D721Med (cell line): ENCODE measurements around the gene OPCML.

Experiments used
- DNase-seq: peaks from one replicate; pipeline ENCODE4 v3.0.0; 2011; ENCODE audit warnings: low spot score; ENCODE audit not compliant: insufficient read length
- FAIRE-seq: peaks from 2 replicates; lab custom pipeline; 2011; peaks lifted over from hg19 to GRCh38; lab: Jason Lieb, UNC
- TF ChIP-seq, protein P1 (sequence below): IDR thresholded peaks from 2 replicates; pipeline ENCODE4 v1.5.1; 2012; ENCODE audit warnings: mild to moderate bottlenecking, control low read depth; ENCODE audit not compliant: insufficient read depth; ENCODE audit errors: missing control alignments

Gene OPCML

DNA sequence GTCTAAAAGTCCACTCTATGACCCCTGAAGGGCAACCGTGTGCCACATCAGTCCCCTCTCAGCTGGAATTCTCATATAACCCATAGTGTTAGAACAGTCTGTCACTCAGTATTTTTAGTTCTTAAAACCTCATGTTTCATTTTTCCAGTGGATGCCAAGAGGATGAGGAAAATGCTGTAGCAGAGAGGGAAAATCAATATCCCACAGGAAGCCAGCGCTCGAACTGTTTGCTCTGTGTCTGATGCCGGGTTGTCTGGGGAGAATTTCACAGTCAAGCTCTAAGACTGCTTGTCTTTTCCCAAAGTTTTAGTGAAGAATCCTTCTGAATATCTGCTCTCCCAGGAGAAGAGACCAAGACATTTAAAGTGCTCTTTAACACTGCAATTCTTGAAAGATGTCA lies 360.9 kb downstream of the OPCML start:
- TF ChIP-seq, protein P1, sequence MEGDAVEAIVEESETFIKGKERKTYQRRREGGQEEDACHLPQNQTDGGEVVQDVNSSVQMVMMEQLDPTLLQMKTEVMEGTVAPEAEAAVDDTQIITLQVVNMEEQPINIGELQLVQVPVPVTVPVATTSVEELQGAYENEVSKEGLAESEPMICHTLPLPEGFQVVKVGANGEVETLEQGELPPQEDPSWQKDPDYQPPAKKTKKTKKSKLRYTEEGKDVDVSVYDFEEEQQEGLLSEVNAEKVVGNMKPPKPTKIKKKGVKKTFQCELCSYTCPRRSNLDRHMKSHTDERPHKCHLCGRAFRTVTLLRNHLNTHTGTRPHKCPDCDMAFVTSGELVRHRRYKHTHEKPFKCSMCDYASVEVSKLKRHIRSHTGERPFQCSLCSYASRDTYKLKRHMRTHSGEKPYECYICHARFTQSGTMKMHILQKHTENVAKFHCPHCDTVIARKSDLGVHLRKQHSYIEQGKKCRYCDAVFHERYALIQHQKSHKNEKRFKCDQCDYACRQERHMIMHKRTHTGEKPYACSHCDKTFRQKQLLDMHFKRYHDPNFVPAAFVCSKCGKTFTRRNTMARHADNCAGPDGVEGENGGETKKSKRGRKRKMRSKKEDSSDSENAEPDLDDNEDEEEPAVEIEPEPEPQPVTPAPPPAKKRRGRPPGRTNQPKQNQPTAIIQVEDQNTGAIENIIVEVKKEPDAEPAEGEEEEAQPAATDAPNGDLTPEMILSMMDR: no peak
- FAIRE-seq: no peak
- DNase-seq: no peak

- FAIRE-seq (no peak), DNase-seq (no peak)
- TF ChIP-seq, protein P1: no peak
Observed at GRCh38 chr11:133168016-133168415, 364.3 kb downstream of the OPCML start.

DNA sequence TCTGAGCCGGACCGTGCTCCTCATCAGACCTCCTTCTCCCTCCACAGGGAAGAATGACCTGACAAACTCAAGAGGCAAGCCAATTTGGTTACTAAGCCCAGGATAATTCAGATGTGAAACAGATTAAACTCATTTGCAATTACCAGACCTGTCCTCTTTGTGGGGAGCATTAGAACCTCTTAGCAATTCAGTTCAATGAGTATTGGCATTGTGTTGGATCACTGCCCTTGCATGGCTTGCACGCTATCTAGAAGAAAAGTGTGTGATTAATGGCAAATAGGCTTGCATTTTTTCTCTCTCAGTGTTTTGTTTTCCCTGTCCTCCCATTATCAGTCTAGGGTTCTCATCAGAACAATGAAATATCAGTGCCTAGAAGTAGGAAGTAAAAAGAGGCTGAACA lies 365.6 kb downstream of the OPCML start:
- FAIRE-seq (no peak), DNase-seq (no peak)
- TF ChIP-seq, protein P1: no peak

- no peak for DNase-seq
- TF ChIP-seq, protein P1: no peak
- no peak for FAIRE-seq
Observed at GRCh38 chr11:133164986-133165385, 367.3 kb downstream of the OPCML start.

DNA sequence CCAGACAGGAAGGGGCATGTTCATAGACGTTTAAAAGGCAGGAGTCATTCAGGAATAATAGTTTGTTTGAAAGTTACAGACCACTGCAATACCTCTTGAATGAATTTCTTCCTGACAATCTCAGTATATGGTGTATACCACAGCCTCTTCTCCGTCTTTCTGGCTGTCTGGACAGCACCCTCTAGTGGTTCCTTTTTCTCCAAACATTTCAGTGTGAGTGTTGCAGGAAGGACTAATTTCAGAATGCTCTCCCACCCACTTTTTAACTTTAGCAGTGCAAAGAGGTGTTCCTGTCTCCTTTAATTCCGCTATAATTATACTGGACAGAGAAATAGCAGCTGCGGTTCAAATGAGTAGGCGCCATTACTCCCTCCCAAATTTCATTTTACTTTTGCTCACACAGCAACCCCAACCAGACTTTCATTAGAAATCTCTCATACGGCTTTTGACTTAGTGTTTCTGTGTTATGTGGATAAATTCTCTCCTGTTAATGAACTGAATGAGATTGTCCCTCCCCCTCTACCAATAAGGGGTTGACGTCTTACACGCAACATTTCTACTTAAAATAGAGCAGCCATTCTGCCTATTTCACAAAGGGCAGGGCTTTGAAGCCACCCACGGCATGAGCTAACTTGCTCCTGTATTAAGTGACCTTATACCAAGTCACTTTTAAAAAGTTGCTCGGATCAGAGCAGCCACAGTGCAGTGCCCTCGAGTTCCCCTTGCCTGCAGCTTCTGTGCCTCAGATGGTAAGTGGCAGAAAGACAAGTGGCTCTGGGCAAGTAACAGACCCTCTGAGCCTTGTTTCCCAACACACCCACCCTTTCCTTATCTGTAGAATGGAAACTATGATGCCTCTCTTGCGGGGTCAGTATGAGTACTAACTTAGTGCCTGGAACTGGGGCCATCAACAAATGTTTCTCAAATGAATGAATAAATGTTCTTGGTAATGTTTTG lies 368.6 kb downstream of the OPCML start:
- DNase-seq (no peak), FAIRE-seq (no peak)
- TF ChIP-seq, protein P1: peak; percentile 81

DNA sequence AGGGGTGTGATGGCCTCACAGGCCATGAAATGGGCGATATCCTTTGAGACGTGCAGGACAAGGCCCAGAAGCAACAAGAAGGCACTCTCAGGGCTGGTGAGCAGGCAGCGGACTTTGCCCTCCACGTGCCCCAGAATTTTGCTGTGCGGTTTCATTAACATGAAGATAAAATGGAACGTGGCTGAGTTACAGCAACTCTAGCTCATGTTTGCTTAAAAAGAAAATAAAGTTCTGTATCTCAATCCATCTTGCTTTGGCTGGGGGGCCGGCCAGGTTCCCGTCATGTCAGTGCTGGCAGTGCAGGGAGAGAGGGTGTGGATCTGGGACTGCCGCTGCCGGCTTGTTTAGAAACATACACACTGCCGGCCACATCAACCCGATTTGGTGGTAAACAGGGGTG lies 370.1 kb downstream of the OPCML start:
- TF ChIP-seq, protein P1: no peak
- DNase-seq (no peak), FAIRE-seq (no peak)

- FAIRE-seq (no peak), DNase-seq (no peak)
- TF ChIP-seq, protein P1: no peak
Observed at GRCh38 chr11:133160754-133161153, 371.5 kb downstream of the OPCML start.
